ENCODE data around the gene GLIS1. TPM values are rescaled to one million over a fixed set of nuclear protein-coding genes. Genes with fewer than 3 reads are reported as not detected.

Gene GLIS1
- total and polyA plus RNA-seq, 2 experiments from 2014 or later: 0.26 to 0.31 TPM

DNA sequence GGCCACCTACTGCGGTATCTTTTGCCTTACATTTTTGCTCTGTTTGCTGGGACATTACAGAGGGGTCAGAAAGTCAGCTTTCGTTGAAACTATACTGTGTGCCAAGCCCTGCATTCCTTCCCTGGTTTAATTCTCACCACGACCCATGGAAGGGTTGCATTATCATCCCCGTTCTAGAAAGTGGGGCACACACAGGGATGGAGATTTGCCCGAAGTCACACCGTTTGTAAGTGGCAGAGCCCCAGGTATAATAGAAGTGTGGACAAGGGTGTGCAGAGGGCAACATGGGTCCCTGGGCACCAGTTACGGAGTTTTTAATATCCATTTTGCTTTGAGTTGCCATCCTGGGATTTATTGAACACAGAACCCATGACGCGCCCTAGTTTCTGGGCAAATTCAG lies 268.0 kb downstream of the GLIS1 start (continued):
- TF ChIP-seq, protein P1, sequence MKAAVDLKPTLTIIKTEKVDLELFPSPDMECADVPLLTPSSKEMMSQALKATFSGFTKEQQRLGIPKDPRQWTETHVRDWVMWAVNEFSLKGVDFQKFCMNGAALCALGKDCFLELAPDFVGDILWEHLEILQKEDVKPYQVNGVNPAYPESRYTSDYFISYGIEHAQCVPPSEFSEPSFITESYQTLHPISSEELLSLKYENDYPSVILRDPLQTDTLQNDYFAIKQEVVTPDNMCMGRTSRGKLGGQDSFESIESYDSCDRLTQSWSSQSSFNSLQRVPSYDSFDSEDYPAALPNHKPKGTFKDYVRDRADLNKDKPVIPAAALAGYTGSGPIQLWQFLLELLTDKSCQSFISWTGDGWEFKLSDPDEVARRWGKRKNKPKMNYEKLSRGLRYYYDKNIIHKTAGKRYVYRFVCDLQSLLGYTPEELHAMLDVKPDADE (IDR thresholded peaks at IDR 0.05): no peak
- no peak for TF ChIP-seq EZH2phosphoT487 (IDR thresholded peaks at IDR 0.05; ENCODE audit: unreplicated experiment)

GRCh38 chr1:53470584-53470983 lies 268.4 kb downstream of the GLIS1 start:
- Histone ChIP-seq H3K9me2 (ENCODE audit: insufficient read depth) (no peaks in the 10 kb centered on the region), H3K4me3 (0 out of 2 replicates have a peak overlapping the region, but pooled peaks have one; percentile 19), H3K4me2 (peak overlapping the region; percentile 69), H3F3A (replicated peaks; ENCODE audit: low read depth) (peaks cover 4% of the 10 kb centered on the region; the same call in 1 of the 2 replicates), H3K79me2 (replicated peaks; ENCODE audit: insufficient read depth) (no peaks in the 10 kb centered on the region), H2AFZ (peak overlapping the region; percentile 96), H3K27me3 (ENCODE audit: insufficient read depth) (no peaks in the 10 kb centered on the region), H4K20me1 (replicated peaks; ENCODE audit: insufficient read depth) (no peaks in the 10 kb centered on the region), H3K27ac (ENCODE audit: low read depth) (no peak overlapping the region), H3K36me3 (ENCODE audit: insufficient read depth) (no peaks in the 10 kb centered on the region), H3K4me1 (ENCODE audit: insufficient read depth) (peaks cover 8% of the 10 kb centered on the region)
- H3K4me3 Mint-ChIP-seq: peak overlapping the region; percentile 25; the same call in 1 of the 3 replicates
- H3K9me3 Mint-ChIP-seq: no peaks in the 10 kb centered on the region; the same call in 2 of the 3 replicates
- H3K27ac Mint-ChIP-seq: no peak overlapping the region
- no peaks in the 10 kb centered on the region for H3K36me3 Mint-ChIP-seq (ENCODE audit: low read depth)
- peak; percentile 45 for DNase-seq (ENCODE audit: low spot score)
- ATAC-seq: peak; percentile 30
- H3K4me1 Mint-ChIP-seq: peaks cover 14% of the 10 kb centered on the region
- peaks cover 23% of the 10 kb centered on the region for H3K27me3 Mint-ChIP-seq (ENCODE audit: insufficient read depth, low read depth, poor library complexity)
- no peak for TF ChIP-seq ZNF114 (CRISPR knock-in tag; IDR thresholded peaks at IDR 0.05)
- no peak for TF ChIP-seq STAT1 (IDR thresholded peaks at IDR 0.05; ENCODE audit: unreplicated experiment)
- TF ChIP-seq POLR2AphosphoS5 (IDR thresholded peaks at IDR 0.05; ENCODE audit: low read depth): no peak
- TF ChIP-seq, protein P2, sequence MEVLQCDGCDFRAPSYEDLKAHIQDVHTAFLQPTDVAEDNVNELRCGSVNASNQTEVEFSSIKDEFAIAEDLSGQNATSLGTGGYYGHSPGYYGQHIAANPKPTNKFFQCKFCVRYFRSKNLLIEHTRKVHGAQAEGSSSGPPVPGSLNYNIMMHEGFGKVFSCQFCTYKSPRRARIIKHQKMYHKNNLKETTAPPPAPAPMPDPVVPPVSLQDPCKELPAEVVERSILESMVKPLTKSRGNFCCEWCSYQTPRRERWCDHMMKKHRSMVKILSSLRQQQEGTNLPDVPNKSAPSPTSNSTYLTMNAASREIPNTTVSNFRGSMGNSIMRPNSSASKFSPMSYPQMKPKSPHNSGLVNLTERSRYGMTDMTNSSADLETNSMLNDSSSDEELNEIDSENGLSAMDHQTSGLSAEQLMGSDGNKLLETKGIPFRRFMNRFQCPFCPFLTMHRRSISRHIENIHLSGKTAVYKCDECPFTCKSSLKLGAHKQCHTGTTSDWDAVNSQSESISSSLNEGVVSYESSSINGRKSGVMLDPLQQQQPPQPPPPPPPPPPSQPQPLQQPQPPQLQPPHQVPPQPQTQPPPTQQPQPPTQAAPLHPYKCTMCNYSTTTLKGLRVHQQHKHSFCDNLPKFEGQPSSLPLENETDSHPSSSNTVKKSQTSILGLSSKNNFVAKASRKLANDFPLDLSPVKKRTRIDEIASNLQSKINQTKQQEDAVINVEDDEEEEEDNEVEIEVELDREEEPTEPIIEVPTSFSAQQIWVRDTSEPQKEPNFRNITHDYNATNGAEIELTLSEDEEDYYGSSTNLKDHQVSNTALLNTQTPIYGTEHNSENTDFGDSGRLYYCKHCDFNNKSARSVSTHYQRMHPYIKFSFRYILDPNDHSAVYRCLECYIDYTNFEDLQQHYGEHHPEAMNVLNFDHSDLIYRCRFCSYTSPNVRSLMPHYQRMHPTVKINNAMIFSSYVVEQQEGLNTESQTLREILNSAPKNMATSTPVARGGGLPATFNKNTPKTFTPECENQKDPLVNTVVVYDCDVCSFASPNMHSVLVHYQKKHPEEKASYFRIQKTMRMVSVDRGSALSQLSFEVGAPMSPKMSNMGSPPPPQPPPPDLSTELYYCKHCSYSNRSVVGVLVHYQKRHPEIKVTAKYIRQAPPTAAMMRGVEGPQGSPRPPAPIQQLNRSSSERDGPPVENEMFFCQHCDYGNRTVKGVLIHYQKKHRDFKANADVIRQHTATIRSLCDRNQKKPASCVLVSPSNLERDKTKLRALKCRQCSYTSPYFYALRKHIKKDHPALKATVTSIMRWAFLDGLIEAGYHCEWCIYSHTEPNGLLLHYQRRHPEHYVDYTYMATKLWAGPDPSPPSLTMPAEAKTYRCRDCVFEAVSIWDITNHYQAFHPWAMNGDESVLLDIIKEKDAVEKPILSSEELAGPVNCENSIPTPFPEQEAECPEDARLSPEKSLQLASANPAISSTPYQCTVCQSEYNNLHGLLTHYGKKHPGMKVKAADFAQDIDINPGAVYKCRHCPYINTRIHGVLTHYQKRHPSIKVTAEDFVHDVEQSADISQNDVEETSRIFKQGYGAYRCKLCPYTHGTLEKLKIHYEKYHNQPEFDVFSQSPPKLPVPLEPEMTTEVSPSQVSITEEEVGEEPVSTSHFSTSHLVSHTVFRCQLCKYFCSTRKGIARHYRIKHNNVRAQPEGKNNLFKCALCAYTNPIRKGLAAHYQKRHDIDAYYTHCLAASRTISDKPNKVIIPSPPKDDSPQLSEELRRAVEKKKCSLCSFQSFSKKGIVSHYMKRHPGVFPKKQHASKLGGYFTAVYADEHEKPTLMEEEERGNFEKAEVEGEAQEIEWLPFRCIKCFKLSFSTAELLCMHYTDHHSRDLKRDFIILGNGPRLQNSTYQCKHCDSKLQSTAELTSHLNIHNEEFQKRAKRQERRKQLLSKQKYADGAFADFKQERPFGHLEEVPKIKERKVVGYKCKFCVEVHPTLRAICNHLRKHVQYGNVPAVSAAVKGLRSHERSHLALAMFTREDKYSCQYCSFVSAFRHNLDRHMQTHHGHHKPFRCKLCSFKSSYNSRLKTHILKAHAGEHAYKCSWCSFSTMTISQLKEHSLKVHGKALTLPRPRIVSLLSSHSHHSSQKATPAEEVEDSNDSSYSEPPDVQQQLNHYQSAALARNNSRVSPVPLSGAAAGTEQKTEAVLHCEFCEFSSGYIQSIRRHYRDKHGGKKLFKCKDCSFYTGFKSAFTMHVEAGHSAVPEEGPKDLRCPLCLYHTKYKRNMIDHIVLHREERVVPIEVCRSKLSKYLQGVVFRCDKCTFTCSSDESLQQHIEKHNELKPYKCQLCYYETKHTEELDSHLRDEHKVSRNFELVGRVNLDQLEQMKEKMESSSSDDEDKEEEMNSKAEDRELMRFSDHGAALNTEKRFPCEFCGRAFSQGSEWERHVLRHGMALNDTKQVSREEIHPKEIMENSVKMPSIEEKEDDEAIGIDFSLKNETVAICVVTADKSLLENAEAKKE (CRISPR knock-in tag; IDR thresholded peaks at IDR 0.05): no peak
- TF ChIP-seq ZNF331 (CRISPR knock-in tag; IDR thresholded peaks at IDR 0.05; ENCODE audit: low read depth): no peak
- TF ChIP-seq JUNB (IDR thresholded peaks at IDR 0.05; ENCODE audit: unreplicated experiment): no peak
- TF ChIP-seq EZH2 (IDR thresholded peaks at IDR 0.05; ENCODE audit: low read depth, unreplicated experiment): no peak
- no peak for TF ChIP-seq CREB1 (CRISPR knock-in tag; IDR thresholded peaks at IDR 0.05; ENCODE audit: low read depth)
- no peak for TF ChIP-seq NANOG (IDR thresholded peaks at IDR 0.05; ENCODE audit: borderline replicate concordance)
- TF ChIP-seq, protein P3, sequence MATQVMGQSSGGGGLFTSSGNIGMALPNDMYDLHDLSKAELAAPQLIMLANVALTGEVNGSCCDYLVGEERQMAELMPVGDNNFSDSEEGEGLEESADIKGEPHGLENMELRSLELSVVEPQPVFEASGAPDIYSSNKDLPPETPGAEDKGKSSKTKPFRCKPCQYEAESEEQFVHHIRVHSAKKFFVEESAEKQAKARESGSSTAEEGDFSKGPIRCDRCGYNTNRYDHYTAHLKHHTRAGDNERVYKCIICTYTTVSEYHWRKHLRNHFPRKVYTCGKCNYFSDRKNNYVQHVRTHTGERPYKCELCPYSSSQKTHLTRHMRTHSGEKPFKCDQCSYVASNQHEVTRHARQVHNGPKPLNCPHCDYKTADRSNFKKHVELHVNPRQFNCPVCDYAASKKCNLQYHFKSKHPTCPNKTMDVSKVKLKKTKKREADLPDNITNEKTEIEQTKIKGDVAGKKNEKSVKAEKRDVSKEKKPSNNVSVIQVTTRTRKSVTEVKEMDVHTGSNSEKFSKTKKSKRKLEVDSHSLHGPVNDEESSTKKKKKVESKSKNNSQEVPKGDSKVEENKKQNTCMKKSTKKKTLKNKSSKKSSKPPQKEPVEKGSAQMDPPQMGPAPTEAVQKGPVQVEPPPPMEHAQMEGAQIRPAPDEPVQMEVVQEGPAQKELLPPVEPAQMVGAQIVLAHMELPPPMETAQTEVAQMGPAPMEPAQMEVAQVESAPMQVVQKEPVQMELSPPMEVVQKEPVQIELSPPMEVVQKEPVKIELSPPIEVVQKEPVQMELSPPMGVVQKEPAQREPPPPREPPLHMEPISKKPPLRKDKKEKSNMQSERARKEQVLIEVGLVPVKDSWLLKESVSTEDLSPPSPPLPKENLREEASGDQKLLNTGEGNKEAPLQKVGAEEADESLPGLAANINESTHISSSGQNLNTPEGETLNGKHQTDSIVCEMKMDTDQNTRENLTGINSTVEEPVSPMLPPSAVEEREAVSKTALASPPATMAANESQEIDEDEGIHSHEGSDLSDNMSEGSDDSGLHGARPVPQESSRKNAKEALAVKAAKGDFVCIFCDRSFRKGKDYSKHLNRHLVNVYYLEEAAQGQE (IDR thresholded peaks at IDR 0.05; ENCODE audit: unreplicated experiment): no peak
- no peak for TF ChIP-seq EZH2phosphoT487 (IDR thresholded peaks at IDR 0.05; ENCODE audit: unreplicated experiment)
- no peak for TF ChIP-seq CTCF (conservative IDR thresholded peaks at IDR 0.05; ENCODE audit: low read depth in 2 of 2)

All from GM23338 (cell line).